ENCODE data around the gene TAPBP. TPM values are rescaled to one million over a fixed set of nuclear protein-coding genes. Genes with fewer than 3 reads are reported as not detected.

Gene TAPBP
- total RNA-seq, 4 donors from 2014 or later, result 73.4 to 324 (median 204) TPM

- H3K4me3 ChIP-seq, result peak overlapping the region; percentile 40 to 60 (median 54)
- H3K4me1 ChIP-seq, result peaks cover 4 to 71% (median 29%) of the 10 kb centered on the region in 4 donors
- no peak for DNase-seq
- TF ChIP-seq CTCF (IDR thresholded peaks at IDR 0.05) (no peak), POLR2A (IDR thresholded peaks at IDR 0.05) (no peak)
- no peaks in the 10 kb centered on the region for H3K27me3 ChIP-seq
- peak overlapping the region; percentile 82 to 89 (median 84) for H3K27ac ChIP-seq
- H3K36me3 ChIP-seq, result peaks cover 0 to 30% (median 0%) of the 10 kb centered on the region in 3 donors
- no peaks in the 10 kb centered on the region for H3K9me3 ChIP-seq
Measured at GRCh38 chr6:33316603-33317418, 2.9 kb upstream of the TAPBP start.

GRCh38 chr6:33315793-33316602, 2.1 kb upstream of the TAPBP start:
- Histone ChIP-seq H3K9me3 (no peaks in the 10 kb centered on the region), H3K27ac (peak overlapping the region in 3 of 4 donors; percentile 17 to 96 (median 86)), H3K36me3 (peaks cover 0 to 32% (median 0%) of the 10 kb centered on the region in 3 donors), H3K4me1 (peaks cover 4 to 71% (median 24%) of the 10 kb centered on the region in 4 donors), H3K27me3 (no peaks in the 10 kb centered on the region), H3K4me3 (no peak overlapping the region)
- TF ChIP-seq CTCF (IDR thresholded peaks at IDR 0.05), result no peak
- no peak for TF ChIP-seq POLR2A (IDR thresholded peaks at IDR 0.05)
- DNase-seq, result no peak

GRCh38 chr6:33314943-33315792, 1.3 kb upstream of the TAPBP start:
- H3K27me3 ChIP-seq, result no peaks in the 10 kb centered on the region
- TF ChIP-seq CTCF (IDR thresholded peaks at IDR 0.05) (no peak), POLR2A (IDR thresholded peaks at IDR 0.05) (peak; percentile 17 to 40)
- H3K27ac ChIP-seq, result peak overlapping the region; percentile 92 to 99 (median 96)
- peaks cover 4 to 65% (median 23%) of the 10 kb centered on the region in 4 donors for H3K4me1 ChIP-seq
- H3K36me3 ChIP-seq, result peaks cover 0 to 28% (median 0%) of the 10 kb centered on the region in 3 donors
- no peaks in the 10 kb centered on the region for H3K9me3 ChIP-seq
- H3K4me3 ChIP-seq, result peak overlapping the region; percentile 67 to 90 (median 80)
- peak; percentile 54 to 89 (median 87) for DNase-seq

GRCh38 chr6:33314515-33314942, 651 bp upstream of the TAPBP start:
- DNase-seq, result peak; percentile 69 to 86 (median 78)
- peaks cover 0 to 28% (median 0%) of the 10 kb centered on the region in 3 donors for H3K36me3 ChIP-seq
- TF ChIP-seq POLR2A (IDR thresholded peaks at IDR 0.05), result no peak
- TF ChIP-seq CTCF (IDR thresholded peaks at IDR 0.05), result no peak
- H3K4me1 ChIP-seq, result peaks cover 4 to 59% (median 23%) of the 10 kb centered on the region in 4 donors
- H3K9me3 ChIP-seq, result no peaks in the 10 kb centered on the region
- peak overlapping the region; percentile 67 to 90 (median 80) for H3K4me3 ChIP-seq
- peak overlapping the region; percentile 92 to 99 (median 96) for H3K27ac ChIP-seq
- H3K27me3 ChIP-seq, result no peaks in the 10 kb centered on the region

Measured in Peyer's patch (tissue), 4 donors.